GM12801 (cell line): ENCODE results near the gene SPOP.

Experiments
- CTCF ChIP-seq: IDR thresholded peaks from one replicate; pipeline ENCODE4 v1.5.1; 2011; ENCODE audit warnings: control low read depth; ENCODE audit not compliant: insufficient read length; ENCODE audit errors: extremely low read depth

Gene SPOP

DNA sequence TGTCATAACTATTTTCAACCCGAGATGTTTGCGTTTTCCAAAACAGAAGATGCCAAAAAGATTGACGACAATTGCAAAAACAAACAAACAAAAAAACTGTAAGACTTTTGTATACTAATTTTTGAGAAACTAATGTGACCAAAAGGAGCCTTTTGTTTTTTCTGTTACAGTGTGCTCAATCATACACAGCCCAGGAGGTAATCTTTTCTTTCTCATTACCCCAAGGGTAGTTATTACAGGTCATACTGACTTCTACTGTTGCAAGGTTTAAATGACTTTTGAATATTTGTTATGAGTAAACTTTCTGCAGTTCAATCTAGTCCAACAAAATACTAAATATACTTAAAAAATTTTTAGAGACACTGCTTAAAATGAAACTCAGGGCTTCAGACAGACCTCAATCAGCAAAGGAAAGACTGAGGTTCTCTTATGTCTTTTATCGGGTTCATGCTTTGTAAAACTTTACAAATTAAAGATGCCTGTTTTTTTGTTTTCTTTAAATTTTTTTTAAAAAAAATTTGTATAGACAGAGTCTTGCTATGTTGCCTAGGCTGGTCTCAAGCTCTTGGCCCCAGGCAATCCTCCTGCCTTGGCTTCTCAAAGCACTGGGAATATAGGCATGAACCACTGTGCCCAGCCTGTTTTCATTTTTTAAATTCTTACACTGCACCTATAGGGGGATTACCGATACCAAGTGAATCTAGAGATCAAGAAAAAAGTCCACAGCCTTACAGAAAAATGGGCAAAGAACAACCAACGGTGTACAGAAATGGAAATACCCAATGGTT is 47.6 kb downstream of the SPOP start:
- no peak for TF ChIP-seq CTCF

DNA sequence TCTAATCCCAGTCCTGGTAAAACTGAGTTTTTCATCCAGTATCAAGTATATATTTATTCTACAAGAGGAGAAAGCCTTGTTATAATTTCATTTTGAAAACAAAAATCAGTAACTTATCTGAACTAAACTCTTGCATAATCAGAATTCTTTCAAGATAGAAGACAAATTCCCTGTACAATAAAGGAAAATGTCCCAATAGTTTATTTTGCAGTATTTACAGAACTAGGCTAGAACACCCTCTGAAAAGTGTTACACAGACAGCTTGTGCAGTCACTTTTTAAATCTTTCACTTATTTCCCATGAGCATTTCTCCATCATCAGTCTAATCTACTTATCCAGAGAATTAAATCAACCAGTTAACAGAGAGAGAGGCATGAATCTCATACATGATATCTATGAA is 48.5 kb downstream of the SPOP start:
- TF ChIP-seq CTCF, result no peak

GRCh38 chr17:49624896-49625295 is 53.0 kb downstream of the SPOP start:
- TF ChIP-seq CTCF, result no peak

DNA sequence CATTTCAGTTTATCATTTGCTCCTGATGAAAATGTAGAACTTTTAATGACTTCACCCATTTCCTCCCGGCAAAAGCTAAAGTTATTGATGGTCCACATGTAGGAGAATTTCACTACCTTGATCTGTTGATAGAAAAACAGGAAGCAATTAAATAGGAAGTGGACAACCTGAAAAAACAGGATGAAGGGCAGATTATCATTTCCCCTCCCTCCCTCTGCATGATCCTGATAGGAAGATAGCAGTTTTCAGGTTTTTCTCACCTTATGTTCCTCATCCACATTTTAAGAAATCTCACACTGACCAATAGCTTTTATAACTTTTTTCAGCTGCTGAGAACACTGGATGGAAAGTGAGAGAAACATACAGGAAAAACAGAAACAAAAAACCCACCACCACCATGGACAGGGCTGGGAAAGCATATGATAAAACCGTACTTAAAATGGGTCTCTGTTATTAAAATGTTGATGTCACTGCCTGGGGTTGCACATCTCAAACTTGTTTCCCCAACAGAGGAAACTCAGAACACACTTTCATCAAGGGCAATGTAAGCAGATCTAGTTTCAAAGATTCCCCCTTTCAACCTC is 55.9 kb downstream of the SPOP start:
- TF ChIP-seq CTCF, result no peak

DNA sequence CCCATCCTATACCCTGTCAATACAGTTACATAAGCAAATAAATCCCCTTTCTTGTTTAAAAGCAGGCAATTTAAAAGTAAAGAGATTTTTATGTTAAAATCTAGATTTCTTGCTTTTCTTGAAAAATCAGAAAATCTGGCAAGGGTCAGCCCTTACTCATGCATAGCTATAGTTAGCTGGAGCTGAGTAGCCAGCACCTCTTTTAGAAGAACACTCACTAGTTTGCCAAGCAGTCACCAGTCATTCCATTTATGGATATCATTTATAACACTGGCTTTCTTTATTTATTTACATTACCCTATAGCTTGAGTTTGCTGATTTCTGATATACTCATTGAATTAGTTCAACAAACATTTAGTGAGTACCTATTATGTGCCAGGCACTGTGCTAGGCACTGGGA is 56.5 kb downstream of the SPOP start:
- no peak for TF ChIP-seq CTCF

DNA sequence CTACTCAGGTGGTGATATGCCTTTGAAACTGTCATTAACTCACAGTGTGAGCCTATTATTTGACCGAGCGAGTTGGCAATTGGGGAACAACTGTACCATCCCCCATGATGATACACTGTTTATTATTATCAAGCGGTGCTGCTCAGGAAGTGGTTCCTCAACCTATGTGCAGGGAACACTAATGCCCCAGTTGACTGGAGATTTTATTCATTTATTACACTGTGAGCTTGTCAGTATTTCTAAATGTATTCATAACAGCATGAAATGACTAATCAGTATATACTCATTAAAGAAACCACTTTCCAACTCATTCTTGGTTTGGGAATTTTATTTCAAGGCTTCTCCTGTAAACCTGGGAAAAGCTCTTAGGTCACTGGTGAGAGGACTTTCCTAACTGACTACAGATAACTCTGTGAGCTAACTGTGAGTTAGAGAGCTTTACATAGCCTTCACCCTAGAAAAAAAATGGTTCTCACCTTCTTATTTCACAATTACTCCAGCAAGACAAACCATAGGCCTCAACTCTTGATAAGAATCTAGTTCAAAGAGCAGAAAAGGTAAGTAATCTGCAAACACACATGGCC is 59.8 kb downstream of the SPOP start:
- no peak for TF ChIP-seq CTCF

DNA sequence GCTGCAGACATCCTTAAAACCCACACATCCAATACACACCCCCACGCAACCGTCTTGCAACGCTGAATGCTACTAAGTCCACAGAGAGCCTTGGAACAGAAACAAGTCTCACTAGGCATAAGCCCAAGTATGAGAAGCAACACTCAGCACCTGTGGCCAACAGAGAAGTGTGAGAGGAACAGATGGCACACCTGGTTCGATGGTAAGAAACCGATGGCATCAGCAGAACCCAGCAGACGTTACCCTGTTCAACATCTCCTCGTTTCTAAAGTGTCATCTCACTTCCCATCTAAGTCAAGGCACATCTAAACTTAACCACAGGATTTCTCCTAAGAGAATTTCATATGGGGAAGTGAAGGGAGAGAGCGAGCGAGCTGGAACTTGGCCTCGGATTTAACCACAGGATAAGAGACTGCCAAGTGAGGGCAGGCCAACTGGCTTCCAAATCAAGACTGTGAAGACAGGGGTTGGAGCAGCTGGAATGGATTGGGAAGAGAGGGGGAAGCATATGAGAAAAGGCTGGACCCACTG is 61.2 kb downstream of the SPOP start:
- no peak for TF ChIP-seq CTCF
